ENCODE data around the gene ALLC. TPM values are rescaled to one million over a fixed set of nuclear protein-coding genes. Genes with fewer than 3 reads are reported as not detected.

ALLC gene
- total and polyA plus RNA-seq, 2 donors (not counting 1 experiment from before 2014, with no cell fraction given), result not detected

DNA sequence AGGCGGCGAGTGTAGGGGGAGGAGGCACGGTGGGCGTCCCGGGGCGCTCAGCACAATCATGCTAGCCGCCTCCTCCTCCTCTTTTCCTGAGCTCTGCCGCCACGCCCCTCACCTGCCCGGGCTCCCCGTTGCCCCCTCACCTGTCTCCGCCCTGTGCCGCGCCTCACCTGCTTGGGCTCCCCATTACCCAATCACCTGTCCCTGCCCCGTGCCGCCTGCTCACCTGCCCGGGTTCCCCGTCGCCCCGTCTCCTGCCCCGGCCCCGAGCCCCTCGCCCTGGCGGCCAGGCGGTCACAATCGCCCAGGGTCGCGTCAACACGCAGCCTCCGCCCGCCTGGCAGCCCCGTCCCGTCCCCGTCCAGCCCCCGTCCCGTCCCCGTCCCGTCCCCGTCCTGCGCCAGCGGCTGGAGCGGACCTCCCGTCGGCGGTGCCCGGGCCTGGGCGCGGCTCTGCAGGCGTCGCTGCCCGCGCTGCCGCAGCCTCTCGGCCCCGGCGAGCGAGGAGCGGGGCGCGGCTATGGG is 45.3 kb downstream of the ALLC start, which contains the start of gene DCDC2C:
DCDC2C (plus strand) TSS at position 340 of the 521 bp plus-strand sequence; CDS start at position 517, 177 bp downstream.
- no peaks in the 10 kb centered on the region for H3K36me3 ChIP-seq (replicated peaks in 1 of 2; ENCODE audit: control extremely low read depth in 1 of 2, control insufficient read depth in 1 of 2, extremely low read depth in 1 of 2, insufficient read depth in 2 of 2, low read length in 1 of 2)
- H4K20me1 ChIP-seq (ENCODE audit: control insufficient read depth, insufficient read depth, low read length, poor library complexity, severe bottlenecking), result no peaks in the 10 kb centered on the region
- CTCF ChIA-PET, result no interaction called here
- H3K4me3 Mint-ChIP-seq, result no peak within 1 kb of the TSS
- no peak within 1 kb of the TSS for H3K4me2 ChIP-seq (replicated peaks; ENCODE audit: low read depth, low read length, poor library complexity, severe bottlenecking)
- POLR2A ChIA-PET, result no interaction called here
- peaks cover 0 to 12% (median 3%) of the 10 kb centered on the region in 4 experiments for H3K27me3 ChIP-seq (replicated peaks in 1 of 4; ENCODE audit: control extremely low read depth in 1 of 4, control insufficient read depth in 3 of 4, insufficient read depth in 4 of 4, low read length in 3 of 4)
- H3K27ac ChIP-seq (ENCODE audit: low read length in 2 of 2), result no peak within 1 kb of the TSS
- 21% methylated on average over 59 of the region's 60 CpGs for WGBS (ENCODE audit: insufficient coverage)
- no peak within 1 kb of the TSS for H3K27ac Mint-ChIP-seq
- no peak for ATAC-seq (ENCODE audit: low read depth)
- intact Hi-C loops (cut with micrococcal nuclease), result no loop called here
- H3K9ac ChIP-seq (ENCODE audit: low read length), result no peak within 1 kb of the TSS
- H3K27me3 Mint-ChIP-seq, result peaks cover 34% of the 10 kb centered on the region
- peaks cover 0 to 6% (median 0%) of the 10 kb centered on the region in 3 donors for H3K9me3 ChIP-seq (ENCODE audit: control extremely low read depth in 1 of 3, control insufficient read depth in 2 of 3, insufficient read depth in 1 of 3, low read length in 2 of 3)
- H3K79me2 ChIP-seq (ENCODE audit: control insufficient read depth, insufficient read depth, low read length), result no peaks in the 10 kb centered on the region
- H3K4me1 Mint-ChIP-seq, result no peaks in the 10 kb centered on the region
- H2AFZ ChIP-seq (ENCODE audit: insufficient read depth, low read depth, low read length, poor library complexity, severe bottlenecking), result no peak within 1 kb of the TSS
- no peak for DNase-seq
- no peak within 1 kb of the TSS for H3K4me3 ChIP-seq (ENCODE audit: control extremely low read depth in 1 of 5, extremely low read depth in 1 of 5, insufficient read depth in 1 of 5, low read depth in 2 of 5, low read length in 4 of 5)
- TF ChIP-seq EZH2 (IDR thresholded peaks at IDR 0.05; ENCODE audit: borderline replicate concordance, insufficient read depth, low read depth, low read length, poor library complexity, severe bottlenecking), result no peak
- TF ChIP-seq, protein P1, sequence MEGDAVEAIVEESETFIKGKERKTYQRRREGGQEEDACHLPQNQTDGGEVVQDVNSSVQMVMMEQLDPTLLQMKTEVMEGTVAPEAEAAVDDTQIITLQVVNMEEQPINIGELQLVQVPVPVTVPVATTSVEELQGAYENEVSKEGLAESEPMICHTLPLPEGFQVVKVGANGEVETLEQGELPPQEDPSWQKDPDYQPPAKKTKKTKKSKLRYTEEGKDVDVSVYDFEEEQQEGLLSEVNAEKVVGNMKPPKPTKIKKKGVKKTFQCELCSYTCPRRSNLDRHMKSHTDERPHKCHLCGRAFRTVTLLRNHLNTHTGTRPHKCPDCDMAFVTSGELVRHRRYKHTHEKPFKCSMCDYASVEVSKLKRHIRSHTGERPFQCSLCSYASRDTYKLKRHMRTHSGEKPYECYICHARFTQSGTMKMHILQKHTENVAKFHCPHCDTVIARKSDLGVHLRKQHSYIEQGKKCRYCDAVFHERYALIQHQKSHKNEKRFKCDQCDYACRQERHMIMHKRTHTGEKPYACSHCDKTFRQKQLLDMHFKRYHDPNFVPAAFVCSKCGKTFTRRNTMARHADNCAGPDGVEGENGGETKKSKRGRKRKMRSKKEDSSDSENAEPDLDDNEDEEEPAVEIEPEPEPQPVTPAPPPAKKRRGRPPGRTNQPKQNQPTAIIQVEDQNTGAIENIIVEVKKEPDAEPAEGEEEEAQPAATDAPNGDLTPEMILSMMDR (IDR thresholded peaks at IDR 0.05), result no peak
- no peaks in the 10 kb centered on the region for H3K4me1 ChIP-seq (ENCODE audit: control insufficient read depth in 2 of 2, insufficient read depth in 2 of 2, low read length in 2 of 2)
- peaks cover 7% of the 10 kb centered on the region for H3K9me3 Mint-ChIP-seq (ENCODE audit: insufficient read depth)

DNA sequence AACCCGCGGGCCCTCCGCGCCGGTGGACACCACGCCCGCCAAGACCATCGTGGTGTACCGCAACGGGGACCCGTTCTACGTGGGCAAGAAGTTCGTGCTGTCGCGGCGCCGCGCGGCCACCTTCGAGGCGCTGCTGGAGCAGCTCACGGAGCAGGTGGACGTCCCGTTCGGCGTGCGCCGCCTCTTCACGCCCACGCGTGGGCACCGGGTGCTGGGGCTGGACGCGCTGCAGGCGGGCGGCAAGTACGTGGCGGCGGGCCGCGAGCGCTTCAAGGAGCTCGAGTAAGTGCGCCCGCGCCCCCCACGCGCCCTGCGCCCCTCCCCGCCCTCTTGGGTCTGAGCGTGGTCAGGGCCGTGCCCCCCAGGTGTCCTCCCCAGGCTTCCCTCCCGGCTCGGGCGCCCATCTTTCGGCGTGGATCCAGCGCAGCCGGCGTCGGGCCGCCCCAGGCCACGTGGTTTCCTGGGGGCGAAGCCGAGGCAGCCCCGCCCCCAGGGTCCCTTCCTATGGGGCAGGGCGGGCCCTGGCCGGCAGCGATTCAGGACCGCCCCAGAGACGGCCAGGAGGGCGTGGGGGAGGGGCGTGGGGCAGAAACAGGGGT is 45.9 kb downstream of the ALLC start:
- TF ChIP-seq, protein P1 (IDR thresholded peaks at IDR 0.05), result no peak
- TF ChIP-seq EZH2 (IDR thresholded peaks at IDR 0.05; ENCODE audit: borderline replicate concordance, insufficient read depth, low read depth, low read length, poor library complexity, severe bottlenecking), result no peak
- Mint-ChIP-seq H3K9me3 (ENCODE audit: insufficient read depth) (peaks cover 7% of the 10 kb centered on the region), H3K4me1 (no peaks in the 10 kb centered on the region), H3K4me3 (no peak overlapping the region), H3K27ac (no peak overlapping the region), H3K27me3 (peaks cover 34% of the 10 kb centered on the region)
- Histone ChIP-seq H3K4me2 (replicated peaks; ENCODE audit: low read depth, low read length, poor library complexity, severe bottlenecking) (no peak overlapping the region), H3K79me2 (ENCODE audit: control insufficient read depth, insufficient read depth, low read length) (no peaks in the 10 kb centered on the region), H4K20me1 (ENCODE audit: control insufficient read depth, insufficient read depth, low read length, poor library complexity, severe bottlenecking) (no peaks in the 10 kb centered on the region), H3K27me3 (replicated peaks in 1 of 4; ENCODE audit: control extremely low read depth in 1 of 4, control insufficient read depth in 3 of 4, insufficient read depth in 4 of 4, low read length in 3 of 4) (peaks cover 0 to 12% (median 3%) of the 10 kb centered on the region in 4 experiments), H3K9me3 (ENCODE audit: control extremely low read depth in 1 of 3, control insufficient read depth in 2 of 3, insufficient read depth in 1 of 3, low read length in 2 of 3) (peaks cover 0 to 6% (median 0%) of the 10 kb centered on the region in 3 donors), H3K9ac (ENCODE audit: low read length) (no peak overlapping the region), H3K4me1 (ENCODE audit: control insufficient read depth in 2 of 2, insufficient read depth in 2 of 2, low read length in 2 of 2) (no peaks in the 10 kb centered on the region), H3K27ac (ENCODE audit: low read length in 2 of 2) (no peak overlapping the region), H3K36me3 (replicated peaks in 1 of 2; ENCODE audit: control extremely low read depth in 1 of 2, control insufficient read depth in 1 of 2, extremely low read depth in 1 of 2, insufficient read depth in 2 of 2, low read length in 1 of 2) (no peaks in the 10 kb centered on the region), H2AFZ (ENCODE audit: insufficient read depth, low read depth, low read length, poor library complexity, severe bottlenecking) (no peak overlapping the region), H3K4me3 (ENCODE audit: control extremely low read depth in 1 of 5, extremely low read depth in 1 of 5, insufficient read depth in 1 of 5, low read depth in 2 of 5, low read length in 4 of 5) (no peak overlapping the region)
- DNase-seq (no peak), ATAC-seq (ENCODE audit: low read depth) (no peak)
- intact Hi-C loops (cut with micrococcal nuclease), result no loop called here
- CTCF ChIA-PET, result no interaction called here
- POLR2A ChIA-PET, result no interaction called here
- 38% methylated on average over 62 of the region's 73 CpGs for WGBS (ENCODE audit: insufficient coverage)
